Midbrain (tissue), 1 donor: ENCODE data around the gene PCDHGA6.
"Not testable (repeated sequence)": the region's sequence is repeated elsewhere in the genome, so short reads cannot be mapped to it uniquely, and the experiment has no call there.

Experiments used
- DNase-seq: peaks from one replicate; lab custom pipeline; 2025; lab: John Stamatoyannopoulos, UW

Gene PCDHGA6

DNA sequence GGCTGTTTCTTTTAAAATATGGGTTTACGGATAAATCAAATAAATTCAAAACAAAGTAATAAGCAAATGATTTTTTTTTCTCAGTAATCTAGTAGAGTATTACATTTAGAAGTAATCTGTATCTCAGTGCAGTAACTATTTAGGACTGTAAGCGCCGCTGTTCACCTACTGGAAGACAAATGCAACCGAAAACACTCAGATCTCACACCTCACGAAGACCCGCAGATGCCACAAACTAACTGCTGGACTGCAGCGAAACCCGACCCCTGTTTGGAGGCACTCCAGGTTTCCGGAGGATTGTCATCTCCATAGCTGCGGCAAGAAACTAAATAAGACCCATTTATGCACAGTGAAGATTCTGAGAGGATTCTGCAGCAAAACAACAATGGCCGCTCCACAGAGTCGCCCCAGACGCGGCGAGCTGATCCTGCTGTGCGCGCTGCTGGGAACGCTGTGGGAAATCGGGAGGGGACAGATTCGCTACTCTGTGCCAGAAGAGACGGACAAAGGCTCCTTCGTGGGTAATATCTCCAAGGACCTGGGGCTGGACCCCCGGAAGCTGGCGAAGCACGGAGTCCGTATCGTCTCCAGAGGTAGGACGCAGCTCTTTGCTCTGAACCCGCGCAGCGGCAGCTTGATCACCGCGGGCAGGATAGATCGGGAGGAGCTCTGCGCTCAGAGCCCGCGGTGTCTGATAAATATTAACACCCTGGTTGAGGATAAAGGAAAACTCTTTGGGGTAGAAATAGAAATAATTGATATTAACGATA, 18.9 kb downstream of the PCDHGA6 start, which contains the start of gene PCDHGA8:
Gene PCDHGA8, plus strand, starts transcription at position 205 of the 770 bp plus-strand sequence. Its CDS starts 181 bp downstream, at position 386.
- no peak for DNase-seq

DNA sequence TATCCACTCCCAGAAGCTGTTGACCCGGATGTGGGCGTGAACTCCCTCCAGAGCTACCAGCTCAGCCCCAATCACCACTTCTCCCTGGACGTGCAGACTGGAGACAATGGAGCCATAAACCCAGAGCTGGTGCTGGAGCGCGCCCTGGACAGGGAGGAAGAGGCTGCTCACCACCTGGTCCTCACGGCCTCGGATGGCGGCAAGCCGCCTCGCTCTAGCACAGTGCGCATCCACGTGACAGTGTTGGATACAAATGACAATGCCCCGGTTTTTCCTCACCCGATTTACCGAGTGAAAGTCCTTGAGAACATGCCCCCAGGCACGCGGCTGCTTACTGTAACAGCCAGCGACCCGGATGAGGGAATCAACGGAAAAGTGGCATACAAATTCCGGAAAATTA, 19.6 kb downstream of the PCDHGA6 start:
- DNase-seq: no peak

DNA sequence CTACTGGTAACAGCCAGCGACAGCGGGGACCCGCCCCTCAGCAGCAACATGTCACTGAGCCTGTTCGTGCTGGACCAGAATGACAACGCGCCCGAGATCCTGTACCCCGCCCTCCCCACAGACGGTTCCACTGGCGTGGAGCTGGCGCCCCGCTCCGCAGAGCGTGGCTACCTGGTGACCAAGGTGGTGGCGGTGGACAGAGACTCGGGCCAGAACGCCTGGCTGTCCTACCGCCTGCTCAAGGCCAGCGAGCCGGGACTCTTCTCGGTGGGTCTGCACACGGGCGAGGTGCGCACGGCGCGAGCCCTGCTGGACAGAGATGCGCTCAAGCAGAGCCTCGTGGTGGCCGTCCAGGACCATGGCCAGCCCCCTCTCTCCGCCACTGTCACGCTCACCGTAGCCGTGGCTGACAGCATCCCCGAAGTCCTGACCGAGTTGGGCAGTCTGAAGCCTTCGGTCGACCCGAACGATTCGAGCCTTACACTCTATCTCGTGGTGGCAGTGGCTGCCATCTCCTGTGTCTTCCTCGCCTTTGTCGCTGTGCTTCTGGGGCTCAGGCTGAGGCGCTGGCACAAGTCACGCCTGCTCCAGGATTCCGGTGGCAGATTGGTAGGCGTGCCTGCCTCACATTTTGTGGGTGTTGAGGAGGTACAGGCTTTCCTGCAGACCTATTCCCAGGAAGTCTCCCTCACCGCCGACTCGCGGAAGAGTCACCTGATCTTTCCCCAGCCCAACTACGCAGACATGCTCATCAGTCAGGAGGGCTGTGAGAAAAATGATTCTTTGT, 20.9 kb downstream of the PCDHGA6 start:
- DNase-seq: not testable (repeated sequence)

DNA sequence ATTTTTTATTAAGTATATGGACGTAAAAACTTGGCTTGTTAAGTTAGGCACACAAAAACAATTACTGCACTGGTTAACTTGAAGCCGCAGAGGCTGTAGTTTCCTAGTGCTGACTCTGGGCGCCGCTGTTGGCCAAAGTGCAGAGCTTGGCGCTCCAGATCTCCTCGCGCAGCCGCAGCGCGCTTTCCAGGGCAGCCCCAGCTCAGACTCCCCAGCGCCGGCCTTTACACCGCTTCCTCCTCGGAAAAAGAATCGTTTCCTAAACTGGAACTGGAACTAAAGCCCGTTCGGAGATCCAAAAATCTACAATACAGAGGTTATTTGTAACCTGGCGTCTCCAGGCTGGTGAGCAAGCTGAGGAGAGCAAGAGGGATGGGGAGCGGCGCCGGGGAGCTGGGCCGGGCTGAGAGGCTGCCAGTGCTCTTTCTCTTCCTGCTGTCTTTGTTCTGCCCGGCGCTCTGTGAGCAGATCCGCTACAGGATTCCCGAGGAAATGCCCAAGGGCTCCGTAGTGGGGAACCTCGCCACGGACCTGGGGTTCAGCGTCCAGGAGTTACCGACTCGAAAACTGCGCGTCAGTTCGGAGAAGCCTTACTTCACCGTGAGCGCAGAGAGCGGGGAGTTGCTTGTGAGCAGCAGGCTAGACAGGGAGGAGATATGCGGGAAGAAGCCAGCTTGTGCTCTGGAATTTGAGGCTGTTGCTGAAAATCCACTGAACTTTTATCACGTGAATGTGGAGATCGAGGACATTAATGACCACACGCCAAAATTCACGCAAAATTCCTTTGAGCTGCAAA, 24.3 kb downstream of the PCDHGA6 start, which contains the start of gene PCDHGB5:
Gene PCDHGB5, plus strand, starts transcription at position 192 of the 796 bp plus-strand sequence. Its CDS starts 181 bp downstream, at position 373.
- not testable (repeated sequence) for DNase-seq

DNA sequence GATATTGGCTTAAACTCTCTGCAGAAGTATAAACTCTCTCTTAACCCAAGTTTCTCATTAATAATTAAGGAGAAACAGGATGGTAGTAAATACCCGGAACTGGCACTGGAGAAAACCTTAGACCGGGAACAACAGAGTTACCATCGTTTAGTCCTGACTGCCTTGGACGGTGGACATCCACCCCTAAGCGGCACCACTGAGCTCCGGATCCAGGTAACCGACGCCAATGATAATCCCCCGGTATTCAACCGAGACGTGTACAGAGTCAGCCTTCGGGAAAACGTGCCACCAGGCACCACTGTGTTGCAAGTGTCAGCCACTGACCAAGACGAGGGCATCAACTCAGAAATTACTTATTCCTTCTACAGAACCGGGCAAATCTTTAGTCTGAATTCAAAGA, 24.9 kb downstream of the PCDHGA6 start:
- no peak for DNase-seq

DNA sequence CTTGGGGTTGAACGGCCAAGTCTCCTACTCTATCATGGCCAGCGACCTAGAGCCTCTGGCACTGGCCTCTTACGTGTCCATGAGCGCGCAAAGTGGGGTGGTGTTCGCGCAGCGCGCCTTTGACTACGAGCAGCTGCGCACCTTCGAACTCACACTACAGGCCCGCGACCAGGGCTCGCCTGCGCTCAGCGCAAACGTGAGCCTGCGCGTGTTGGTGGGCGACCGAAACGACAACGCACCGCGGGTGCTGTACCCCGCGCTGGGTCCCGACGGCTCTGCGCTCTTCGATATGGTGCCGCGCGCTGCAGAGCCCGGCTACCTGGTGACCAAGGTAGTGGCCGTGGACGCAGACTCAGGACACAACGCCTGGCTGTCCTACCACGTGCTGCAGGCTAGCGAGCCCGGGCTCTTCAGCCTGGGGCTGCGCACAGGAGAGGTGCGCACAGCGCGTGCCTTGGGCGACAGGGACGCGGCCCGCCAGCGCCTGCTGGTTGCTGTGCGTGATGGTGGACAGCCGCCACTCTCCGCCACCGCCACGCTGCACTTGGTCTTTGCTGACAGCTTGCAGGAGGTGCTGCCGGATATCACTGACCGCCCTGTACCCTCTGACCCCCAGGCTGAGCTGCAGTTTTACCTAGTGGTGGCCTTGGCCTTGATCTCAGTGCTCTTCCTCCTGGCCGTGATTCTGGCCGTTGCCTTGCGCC, 26.0 kb downstream of the PCDHGA6 start:
- no peak for DNase-seq

DNA sequence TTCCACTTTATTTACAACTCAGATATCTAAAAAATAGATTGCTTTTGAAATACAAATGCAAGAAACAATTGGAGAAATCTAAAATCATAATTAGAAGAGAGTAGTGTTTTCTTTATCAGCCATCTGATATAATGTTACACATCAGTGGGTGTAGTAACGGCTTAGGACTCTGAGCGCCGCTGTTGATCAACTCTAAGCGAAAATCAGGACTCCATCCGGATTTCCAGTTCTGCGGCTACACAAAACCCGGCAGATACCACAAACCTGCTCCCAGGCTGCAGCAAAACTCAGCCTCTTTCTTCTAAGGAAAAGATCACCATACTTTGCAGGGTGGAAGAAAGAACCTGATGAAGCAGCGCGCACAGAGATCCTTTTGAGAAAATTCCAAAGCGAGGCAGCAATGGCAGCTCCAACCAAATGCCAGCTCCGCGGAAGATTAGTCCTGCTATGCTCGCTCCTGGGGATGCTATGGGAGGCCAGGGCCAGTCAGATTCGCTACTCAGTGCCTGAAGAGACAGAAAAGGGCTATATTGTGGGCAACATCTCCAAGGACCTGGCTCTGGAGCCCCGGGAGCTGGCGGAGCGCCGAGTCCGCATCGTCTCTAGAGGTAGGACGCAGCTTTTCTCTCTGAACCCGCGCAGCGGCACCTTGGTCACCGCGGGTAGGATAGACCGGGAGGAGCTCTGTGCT, 29.0 kb downstream of the PCDHGA6 start, which contains the start of gene PCDHGA9:
Gene PCDHGA9, plus strand, starts transcription at position 226 of the 691 bp plus-strand sequence. Its CDS starts 175 bp downstream, at position 401.
- no peak for DNase-seq

DNA sequence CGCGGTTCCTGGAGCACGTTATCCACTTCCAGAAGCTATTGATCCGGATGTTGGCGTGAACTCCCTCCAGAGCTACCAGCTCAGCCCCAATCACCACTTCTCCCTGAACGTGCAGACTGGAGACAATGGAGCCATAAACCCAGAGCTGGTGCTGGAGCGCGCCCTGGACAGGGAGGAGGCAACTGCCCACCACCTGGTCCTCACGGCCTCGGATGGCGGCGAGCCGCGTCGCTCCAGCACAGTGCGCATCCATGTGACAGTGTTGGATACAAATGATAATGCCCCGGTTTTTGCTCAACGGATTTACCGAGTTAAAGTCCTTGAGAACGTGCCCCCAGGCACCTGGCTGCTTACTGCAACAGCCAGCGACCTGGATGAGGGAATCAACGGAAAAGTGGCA, 29.7 kb downstream of the PCDHGA6 start:
- DNase-seq: no peak

DNA sequence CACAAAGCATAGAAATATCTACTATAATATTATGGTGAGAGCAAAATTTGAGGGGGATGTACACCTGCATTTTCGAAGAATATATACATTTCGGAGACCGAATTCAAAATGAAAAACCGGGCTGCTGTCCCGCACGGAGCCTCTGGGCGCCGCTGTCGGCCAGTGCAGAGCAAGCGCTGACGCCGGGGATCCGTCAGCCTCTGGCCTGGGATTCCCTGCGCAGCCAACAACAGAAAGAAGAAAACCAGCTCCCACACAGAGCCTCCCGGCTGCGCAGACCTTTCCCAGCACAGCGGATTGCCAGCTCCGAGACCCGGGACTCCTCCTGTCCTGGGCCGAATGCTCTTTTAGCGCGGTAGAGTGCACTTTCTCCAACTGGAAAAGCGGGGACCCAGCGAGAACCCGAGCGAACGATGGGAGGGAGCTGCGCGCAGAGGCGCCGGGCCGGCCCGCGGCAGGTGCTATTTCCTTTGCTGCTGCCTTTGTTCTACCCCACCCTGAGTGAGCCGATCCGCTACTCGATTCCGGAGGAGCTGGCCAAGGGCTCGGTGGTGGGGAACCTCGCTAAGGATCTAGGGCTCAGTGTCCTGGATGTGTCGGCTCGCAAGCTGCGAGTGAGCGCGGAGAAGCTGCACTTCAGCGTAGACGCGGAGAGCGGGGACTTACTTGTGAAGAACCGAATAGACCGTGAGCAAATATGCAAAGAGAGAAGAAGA, 34.3 kb downstream of the PCDHGA6 start, which contains the start of gene PCDHGB6:
Gene PCDHGB6, plus strand, starts transcription at position 232 of the 716 bp plus-strand sequence. Its CDS starts 182 bp downstream, at position 414.
- not testable (repeated sequence) for DNase-seq

DNA sequence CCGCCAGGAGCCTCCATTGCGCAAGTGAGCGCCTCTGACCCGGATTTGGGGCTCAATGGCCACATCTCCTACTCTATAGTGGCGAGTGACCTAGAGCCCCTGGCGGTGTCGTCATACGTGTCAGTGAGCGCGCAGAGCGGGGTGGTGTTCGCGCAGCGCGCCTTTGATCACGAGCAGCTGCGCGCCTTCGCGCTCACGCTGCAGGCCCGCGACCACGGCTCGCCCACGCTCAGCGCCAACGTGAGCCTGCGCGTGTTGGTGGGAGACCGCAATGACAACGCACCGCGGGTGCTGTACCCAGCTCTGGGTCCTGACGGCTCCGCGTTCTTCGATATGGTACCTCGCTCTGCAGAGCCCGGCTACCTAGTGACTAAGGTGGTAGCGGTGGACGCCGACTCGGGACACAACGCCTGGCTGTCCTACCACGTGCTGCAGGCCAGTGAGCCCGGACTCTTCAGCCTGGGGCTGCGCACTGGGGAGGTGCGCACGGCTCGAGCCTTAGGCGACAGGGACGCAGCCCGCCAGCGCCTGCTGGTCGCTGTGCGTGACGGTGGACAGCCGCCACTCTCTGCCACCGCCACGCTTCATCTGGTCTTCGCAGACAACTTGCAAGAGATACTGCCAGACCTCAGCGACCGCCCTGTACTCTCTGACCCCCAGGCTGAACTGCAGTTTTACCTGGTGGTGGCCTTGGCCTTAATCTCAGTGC, 36.1 kb downstream of the PCDHGA6 start:
- no peak for DNase-seq

DNA sequence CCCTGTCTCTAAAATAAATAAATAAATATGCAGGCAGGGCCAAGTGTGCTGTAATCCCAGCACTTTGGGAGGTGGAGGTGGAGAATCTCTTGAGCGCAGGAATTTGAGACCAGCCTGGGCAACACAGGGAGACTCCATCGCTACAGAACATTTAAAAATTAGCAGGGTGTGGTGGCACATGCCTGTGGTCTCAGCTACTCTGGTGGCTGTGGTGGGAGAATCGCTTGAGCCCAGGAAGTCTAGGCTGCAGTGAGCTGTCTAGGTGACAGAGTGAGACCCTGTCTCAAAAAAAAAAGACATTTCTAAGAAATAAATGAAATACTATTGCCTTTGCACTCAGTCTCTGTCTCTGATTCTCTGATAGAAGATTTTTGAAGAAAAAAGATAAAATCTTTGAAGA, 37.9 kb downstream of the PCDHGA6 start:
- no peak for DNase-seq

DNA sequence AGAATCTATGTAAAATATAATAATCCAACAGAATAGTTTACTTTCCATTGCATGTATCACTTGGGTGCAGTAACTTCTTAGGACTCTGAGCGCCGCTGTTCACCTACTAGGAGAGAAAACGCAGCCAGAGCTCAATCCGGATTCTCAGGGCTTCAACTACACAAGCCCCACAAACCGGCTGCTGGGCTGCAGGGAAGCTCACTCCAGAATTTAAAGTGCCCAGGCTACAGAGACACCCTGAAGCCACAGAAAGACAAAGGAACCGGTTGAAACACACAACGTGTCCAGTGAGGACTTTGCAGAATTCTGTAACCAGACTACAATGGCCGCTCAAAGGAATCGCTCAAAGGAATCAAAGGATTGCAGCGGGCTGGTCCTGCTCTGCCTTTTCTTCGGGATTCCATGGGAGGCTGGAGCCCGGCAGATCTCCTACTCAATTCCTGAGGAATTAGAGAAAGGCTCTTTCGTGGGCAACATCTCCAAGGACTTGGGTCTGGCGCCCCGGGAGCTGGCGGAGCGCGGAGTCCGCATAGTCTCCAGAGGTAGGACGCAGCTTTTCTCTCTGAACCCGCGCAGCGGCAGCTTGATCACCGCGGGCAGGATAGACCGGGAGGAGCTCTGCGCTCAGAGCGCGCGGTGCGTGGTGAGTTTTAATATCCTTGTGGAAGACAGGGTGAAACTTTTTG, 39.3 kb downstream of the PCDHGA6 start, which contains the start of gene PCDHGA10:
Gene PCDHGA10, plus strand, starts transcription at position 134 of the 686 bp plus-strand sequence. Its CDS starts 189 bp downstream, at position 323.
- peak; percentile 11 for DNase-seq

DNA sequence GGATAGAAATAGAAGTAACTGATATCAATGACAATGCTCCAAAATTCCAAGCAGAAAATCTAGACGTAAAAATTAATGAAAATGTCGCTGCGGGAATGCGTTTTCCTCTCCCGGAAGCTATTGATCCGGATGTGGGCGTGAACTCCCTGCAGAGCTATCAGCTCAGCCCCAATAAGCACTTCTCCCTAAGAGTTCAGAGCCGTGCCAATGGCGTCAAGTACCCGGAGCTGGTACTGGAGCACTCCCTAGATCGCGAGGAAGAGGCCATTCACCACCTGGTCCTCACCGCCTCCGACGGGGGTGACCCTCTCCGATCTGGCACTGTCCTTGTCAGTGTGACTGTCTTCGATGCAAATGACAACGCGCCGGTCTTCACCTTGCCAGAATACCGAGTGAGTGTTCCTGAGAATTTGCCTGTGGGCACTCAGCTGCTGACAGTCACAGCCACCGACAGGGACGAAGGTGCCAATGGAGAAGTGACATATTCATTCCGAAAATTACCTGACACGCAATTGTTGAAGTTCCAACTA, 39.9 kb downstream of the PCDHGA6 start:
- DNase-seq: no peak

DNA sequence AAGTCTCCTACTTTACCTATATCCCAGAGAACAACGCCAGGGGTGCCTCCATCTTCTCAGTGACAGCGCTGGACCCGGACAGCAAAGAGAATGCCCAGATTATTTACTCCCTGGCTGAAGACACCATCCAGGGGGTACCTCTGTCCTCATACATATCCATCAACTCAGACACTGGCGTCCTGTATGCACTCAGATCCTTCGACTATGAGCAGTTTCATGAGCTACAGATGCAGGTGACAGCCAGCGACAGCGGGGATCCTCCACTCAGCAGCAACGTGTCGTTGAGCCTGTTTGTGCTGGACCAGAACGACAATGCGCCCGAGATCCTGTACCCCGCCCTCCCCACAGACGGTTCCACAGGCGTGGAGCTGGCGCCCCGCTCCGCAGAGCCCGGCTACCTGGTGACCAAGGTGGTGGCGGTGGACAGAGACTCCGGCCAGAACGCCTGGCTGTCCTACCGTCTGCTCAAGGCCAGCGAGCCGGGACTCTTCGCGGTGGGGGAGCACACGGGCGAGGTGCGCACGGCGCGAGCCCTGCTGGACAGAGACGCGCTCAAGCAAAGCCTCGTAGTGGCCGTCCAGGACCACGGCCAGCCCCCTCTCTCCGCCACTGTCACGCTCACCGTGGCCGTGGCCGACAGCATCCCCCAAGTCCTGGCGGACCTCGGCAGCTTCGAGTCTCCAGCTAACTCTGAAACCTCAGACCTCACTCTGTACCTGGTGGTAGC, 41.0 kb downstream of the PCDHGA6 start:
- DNase-seq: not testable (repeated sequence)

DNA sequence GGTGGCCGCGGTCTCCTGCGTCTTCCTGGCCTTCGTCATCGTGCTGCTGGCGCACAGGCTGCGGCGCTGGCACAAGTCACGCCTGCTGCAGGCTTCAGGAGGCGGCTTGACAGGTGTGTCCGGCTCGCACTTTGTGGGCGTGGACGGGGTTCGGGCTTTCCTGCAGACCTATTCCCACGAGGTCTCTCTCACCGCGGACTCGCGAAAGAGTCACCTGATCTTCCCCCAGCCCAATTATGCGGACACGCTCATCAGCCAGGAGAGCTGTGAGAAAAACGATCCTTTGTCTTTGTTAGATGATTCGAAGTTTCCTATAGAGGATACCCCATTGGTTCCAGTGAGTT, 41.6 kb downstream of the PCDHGA6 start:
- DNase-seq: not testable (repeated sequence)

DNA sequence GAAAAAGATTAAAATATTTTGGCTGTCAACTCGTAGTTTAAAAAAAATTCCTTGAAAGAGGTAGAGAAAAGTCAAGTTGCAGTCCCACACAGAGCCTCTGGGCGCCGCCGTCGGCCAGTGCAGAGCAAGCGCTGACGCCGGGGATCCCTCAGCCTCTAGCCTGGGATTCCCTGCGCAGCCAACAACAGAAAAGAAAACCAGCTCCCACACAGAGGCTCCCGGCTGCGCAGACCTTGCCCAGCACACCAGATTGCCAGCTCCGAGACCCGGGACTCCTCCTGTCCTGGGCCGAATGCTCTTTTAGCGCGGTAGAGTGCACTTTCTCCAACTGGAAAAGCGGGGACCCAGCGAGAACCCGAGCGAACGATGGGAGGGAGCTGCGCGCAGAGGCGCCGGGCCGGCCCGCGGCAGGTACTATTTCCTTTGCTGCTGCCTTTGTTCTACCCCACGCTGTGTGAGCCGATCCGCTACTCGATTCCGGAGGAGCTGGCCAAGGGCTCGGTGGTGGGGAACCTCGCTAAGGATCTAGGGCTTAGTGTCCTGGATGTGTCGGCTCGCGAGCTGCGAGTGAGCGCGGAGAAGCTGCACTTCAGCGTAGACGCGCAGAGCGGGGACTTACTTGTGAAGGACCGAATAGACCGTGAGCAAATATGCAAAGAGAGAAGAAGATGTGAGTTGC, 43.9 kb downstream of the PCDHGA6 start, which contains the start of gene PCDHGB7:
Gene PCDHGB7, plus strand, starts transcription at position 184 of the 679 bp plus-strand sequence. Its CDS starts 183 bp downstream, at position 367.
- peak; percentile 41 for DNase-seq
